C4-2B (cell line): Measurements from ENCODE around the gene RBM39.

Source experiments
- ZFX ChIP-seq: fragments of 450-650 bp; IDR thresholded peaks from 2 replicates; pipeline ENCODE4 v1.6.1; 2017
- TF ChIP-seq, protein P1 (sequence below): fragments of 450-650 bp; conservative IDR thresholded peaks from 2 replicates; pipeline ENCODE4 v1.5.1; 2017; ENCODE audit warnings: mild to moderate bottlenecking

DNA sequence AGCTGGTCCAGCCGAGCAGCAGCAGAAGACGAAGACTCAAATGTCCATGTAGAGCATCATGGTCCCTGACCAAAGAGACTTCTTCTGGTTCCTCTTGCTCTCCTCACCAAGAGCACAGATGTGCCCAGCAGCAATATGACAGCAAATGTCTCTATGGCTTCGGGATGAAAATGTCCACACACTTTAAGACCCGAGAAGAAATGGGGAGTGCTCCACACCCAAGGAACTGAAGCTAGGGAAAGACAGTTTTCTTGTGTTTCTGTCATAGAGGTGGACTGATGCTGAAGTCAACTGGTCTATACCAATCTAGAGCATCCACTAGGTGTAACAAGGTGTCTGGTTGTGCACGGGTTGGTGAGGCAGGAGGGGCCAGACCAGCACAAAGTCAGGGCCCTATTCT lies 72.8 kb downstream of the RBM39 start:
- TF ChIP-seq, protein P1, sequence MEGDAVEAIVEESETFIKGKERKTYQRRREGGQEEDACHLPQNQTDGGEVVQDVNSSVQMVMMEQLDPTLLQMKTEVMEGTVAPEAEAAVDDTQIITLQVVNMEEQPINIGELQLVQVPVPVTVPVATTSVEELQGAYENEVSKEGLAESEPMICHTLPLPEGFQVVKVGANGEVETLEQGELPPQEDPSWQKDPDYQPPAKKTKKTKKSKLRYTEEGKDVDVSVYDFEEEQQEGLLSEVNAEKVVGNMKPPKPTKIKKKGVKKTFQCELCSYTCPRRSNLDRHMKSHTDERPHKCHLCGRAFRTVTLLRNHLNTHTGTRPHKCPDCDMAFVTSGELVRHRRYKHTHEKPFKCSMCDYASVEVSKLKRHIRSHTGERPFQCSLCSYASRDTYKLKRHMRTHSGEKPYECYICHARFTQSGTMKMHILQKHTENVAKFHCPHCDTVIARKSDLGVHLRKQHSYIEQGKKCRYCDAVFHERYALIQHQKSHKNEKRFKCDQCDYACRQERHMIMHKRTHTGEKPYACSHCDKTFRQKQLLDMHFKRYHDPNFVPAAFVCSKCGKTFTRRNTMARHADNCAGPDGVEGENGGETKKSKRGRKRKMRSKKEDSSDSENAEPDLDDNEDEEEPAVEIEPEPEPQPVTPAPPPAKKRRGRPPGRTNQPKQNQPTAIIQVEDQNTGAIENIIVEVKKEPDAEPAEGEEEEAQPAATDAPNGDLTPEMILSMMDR: no peak
- TF ChIP-seq ZFX: no peak
